ENCODE measurements around the gene MAN2B2. TPM values are rescaled to one million over a fixed set of nuclear protein-coding genes. Genes with fewer than 3 reads are reported as not detected.

The MAN2B2 gene
- total RNA-seq, 1 experiment from 2014 or later = 34.4 TPM

DNA sequence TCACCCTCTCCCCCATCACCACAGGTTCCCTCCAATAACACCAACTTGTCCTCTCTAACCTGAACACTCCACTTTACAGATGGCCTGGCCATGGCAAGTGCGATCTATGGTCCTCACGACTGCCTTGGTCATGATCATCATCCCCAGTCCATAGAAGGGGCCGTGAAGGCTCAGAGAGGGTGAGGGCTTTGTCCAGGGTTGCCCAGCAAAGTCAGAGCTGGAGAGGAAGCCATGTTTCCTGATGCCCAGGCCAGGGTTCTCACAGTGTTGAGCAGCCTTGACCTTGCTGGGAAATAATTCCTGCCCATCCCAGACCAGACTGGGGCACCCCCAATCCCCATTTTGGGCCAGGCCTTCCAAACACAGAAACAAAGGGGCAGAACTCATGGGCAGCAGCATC is 42.9 kb upstream of the MAN2B2 start:
- Histone ChIP-seq H3K9me3 (ENCODE audit: control insufficient read depth, insufficient read depth, low read depth, low read length) (no peaks in the 10 kb centered on the region), H3K4me1 (ENCODE audit: control insufficient read depth, insufficient read depth, low read length) (no peaks in the 10 kb centered on the region), H3K27ac (ENCODE audit: low read length) (no peak overlapping the region), H3K27me3 (ENCODE audit: control insufficient read depth, insufficient read depth, low read length) (no peaks in the 10 kb centered on the region), H3K4me3 (ENCODE audit: low read depth in 2 of 2, low read length in 2 of 2) (no peak overlapping the region), H3K36me3 (ENCODE audit: control insufficient read depth, insufficient read depth, low read length) (no peaks in the 10 kb centered on the region)
- BruUV-seq (replicated peaks) = no TSS peak
- ATAC-seq (no peak), DNase-seq (ENCODE audit: low read depth, low spot score) (no peak)
- in situ Hi-C loops (cut with HindIII; ENCODE audit: low pct_unique_long_range_greater_than_20kb, low sequenced_read_pairs) (no loop called here), intact Hi-C loops (cut with micrococcal nuclease; ENCODE audit: unreplicated experiment) (no loop called here)
- ChIA-PET POLR2A (interaction anchor here (0.7 kb wide), 1 partner anchor 16 kb away, joined by 3 read pairs; no protein-coding TSS in a partner anchor), CTCF (no interaction called here)
- TF ChIP-seq POLR2AphosphoS5 (IDR thresholded peaks at IDR 0.05; ENCODE audit: low read depth, low read length) (no peak), TCF7L2 (IDR thresholded peaks at IDR 0.05; ENCODE audit: low read depth, low read length) (no peak), SIN3A (IDR thresholded peaks at IDR 0.05; ENCODE audit: borderline replicate concordance, insufficient read depth, low read depth, low read length) (no peak)
- TF ChIP-seq, protein P1, sequence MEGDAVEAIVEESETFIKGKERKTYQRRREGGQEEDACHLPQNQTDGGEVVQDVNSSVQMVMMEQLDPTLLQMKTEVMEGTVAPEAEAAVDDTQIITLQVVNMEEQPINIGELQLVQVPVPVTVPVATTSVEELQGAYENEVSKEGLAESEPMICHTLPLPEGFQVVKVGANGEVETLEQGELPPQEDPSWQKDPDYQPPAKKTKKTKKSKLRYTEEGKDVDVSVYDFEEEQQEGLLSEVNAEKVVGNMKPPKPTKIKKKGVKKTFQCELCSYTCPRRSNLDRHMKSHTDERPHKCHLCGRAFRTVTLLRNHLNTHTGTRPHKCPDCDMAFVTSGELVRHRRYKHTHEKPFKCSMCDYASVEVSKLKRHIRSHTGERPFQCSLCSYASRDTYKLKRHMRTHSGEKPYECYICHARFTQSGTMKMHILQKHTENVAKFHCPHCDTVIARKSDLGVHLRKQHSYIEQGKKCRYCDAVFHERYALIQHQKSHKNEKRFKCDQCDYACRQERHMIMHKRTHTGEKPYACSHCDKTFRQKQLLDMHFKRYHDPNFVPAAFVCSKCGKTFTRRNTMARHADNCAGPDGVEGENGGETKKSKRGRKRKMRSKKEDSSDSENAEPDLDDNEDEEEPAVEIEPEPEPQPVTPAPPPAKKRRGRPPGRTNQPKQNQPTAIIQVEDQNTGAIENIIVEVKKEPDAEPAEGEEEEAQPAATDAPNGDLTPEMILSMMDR (IDR thresholded peaks at IDR 0.05) = no peak
- TF ChIP-seq, protein P2, sequence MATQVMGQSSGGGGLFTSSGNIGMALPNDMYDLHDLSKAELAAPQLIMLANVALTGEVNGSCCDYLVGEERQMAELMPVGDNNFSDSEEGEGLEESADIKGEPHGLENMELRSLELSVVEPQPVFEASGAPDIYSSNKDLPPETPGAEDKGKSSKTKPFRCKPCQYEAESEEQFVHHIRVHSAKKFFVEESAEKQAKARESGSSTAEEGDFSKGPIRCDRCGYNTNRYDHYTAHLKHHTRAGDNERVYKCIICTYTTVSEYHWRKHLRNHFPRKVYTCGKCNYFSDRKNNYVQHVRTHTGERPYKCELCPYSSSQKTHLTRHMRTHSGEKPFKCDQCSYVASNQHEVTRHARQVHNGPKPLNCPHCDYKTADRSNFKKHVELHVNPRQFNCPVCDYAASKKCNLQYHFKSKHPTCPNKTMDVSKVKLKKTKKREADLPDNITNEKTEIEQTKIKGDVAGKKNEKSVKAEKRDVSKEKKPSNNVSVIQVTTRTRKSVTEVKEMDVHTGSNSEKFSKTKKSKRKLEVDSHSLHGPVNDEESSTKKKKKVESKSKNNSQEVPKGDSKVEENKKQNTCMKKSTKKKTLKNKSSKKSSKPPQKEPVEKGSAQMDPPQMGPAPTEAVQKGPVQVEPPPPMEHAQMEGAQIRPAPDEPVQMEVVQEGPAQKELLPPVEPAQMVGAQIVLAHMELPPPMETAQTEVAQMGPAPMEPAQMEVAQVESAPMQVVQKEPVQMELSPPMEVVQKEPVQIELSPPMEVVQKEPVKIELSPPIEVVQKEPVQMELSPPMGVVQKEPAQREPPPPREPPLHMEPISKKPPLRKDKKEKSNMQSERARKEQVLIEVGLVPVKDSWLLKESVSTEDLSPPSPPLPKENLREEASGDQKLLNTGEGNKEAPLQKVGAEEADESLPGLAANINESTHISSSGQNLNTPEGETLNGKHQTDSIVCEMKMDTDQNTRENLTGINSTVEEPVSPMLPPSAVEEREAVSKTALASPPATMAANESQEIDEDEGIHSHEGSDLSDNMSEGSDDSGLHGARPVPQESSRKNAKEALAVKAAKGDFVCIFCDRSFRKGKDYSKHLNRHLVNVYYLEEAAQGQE (IDR thresholded peaks at IDR 0.05; ENCODE audit: insufficient read depth in 1 of 2, low read depth in 2 of 2, low read length in 1 of 2) = no peak

DNA sequence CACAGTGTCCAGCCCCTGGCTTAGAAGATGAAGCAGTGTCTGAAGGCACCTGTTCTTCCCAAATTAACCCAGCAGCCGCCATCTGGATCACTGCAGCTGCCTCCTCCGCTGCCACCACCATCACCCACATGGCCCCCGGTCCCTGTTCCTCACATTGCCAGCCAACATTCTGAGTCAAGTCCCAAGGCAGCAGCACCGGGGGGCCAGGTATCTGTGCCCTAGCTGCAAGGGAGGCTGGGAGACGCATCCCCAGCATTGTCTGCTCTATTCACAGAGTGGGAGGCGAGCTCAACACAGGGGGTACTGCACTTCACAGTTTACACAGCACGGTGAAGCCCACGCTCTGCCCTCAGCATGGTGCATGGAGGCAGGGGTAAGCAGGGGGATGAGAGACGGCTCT is 42.3 kb upstream of the MAN2B2 start:
- CTCF ChIA-PET = no interaction called here
- BruUV-seq (replicated peaks) = no TSS peak
- TF ChIP-seq, protein P2 (IDR thresholded peaks at IDR 0.05; ENCODE audit: insufficient read depth in 1 of 2, low read depth in 2 of 2, low read length in 1 of 2) = no peak
- TF ChIP-seq POLR2AphosphoS5 (IDR thresholded peaks at IDR 0.05; ENCODE audit: low read depth, low read length) (no peak), TCF7L2 (IDR thresholded peaks at IDR 0.05; ENCODE audit: low read depth, low read length) (no peak), SIN3A (IDR thresholded peaks at IDR 0.05; ENCODE audit: borderline replicate concordance, insufficient read depth, low read depth, low read length) (no peak)
- TF ChIP-seq, protein P1 (IDR thresholded peaks at IDR 0.05) = no peak

More for the DNA sequence above, 42.3 kb upstream of the MAN2B2 start:
- H3K4me1 ChIP-seq (ENCODE audit: control insufficient read depth, insufficient read depth, low read length) = no peaks in the 10 kb centered on the region
- ATAC-seq (no peak), DNase-seq (ENCODE audit: low read depth, low spot score) (no peak)
- no peaks in the 10 kb centered on the region for H3K27me3 ChIP-seq (ENCODE audit: control insufficient read depth, insufficient read depth, low read length)
- intact Hi-C loops (cut with micrococcal nuclease; ENCODE audit: unreplicated experiment) (no loop called here), in situ Hi-C loops (cut with HindIII; ENCODE audit: low pct_unique_long_range_greater_than_20kb, low sequenced_read_pairs) (no loop called here)
- H3K36me3 ChIP-seq (ENCODE audit: control insufficient read depth, insufficient read depth, low read length) = no peaks in the 10 kb centered on the region
- no peak overlapping the region for H3K4me3 ChIP-seq (ENCODE audit: low read depth in 2 of 2, low read length in 2 of 2)
- no peak overlapping the region for H3K27ac ChIP-seq (ENCODE audit: low read length)
- POLR2A ChIA-PET = no interaction called here
- no peaks in the 10 kb centered on the region for H3K9me3 ChIP-seq (ENCODE audit: control insufficient read depth, insufficient read depth, low read depth, low read length)

Measured in Panc1 (cell line).